ENCODE data around the gene ADAMTS2.

- no peak for TF ChIP-seq POLR2A (IDR thresholded peaks at IDR 0.05; ENCODE audit: control extremely low read depth in 1 of 2, low read depth in 2 of 2, low read length in 2 of 2)
- TF ChIP-seq SIX5 (IDR thresholded peaks at IDR 0.05; ENCODE audit: low read depth, low read length), result no peak
Observed at GRCh38 chr5:179221196-179221876, 123.9 kb downstream of the ADAMTS2 start.
